ENCODE data around the gene PLXNA2. TPM values are rescaled to one million over a fixed set of nuclear protein-coding genes. Genes with fewer than 3 reads are reported as not detected.

PLXNA2 gene
- total and polyA plus RNA-seq, 2 of the 13 experiments (the other 11 are each of a cell fraction or from before 2014, with no cell fraction given) = 1.1 to 2.1 TPM

DNA sequence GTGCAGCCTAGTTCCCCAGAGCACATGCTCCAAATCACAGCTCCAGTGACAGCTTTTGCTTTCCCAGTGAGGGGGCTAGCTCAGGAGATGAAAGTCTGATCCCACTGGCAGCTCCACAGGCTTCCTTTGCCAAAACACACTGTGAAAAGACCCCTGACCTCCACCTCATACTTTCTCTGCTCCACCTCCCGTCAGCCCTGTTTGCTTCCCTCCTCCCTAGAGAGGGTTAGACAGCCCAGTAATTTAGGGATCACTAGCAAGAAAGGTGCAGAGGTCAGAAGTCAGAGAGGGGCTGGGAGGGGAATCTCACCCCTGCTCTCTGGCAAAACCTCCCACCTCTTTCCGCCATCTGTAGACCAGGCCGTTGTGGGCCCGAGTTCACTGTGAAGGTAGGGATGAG, 62.8 kb downstream of the PLXNA2 start (continued):
- 0 out of 2 replicates have a peak, but pooled peaks have one; percentile 7 for TF ChIP-seq TCF7 (IDR thresholded peaks at IDR 0.05; ENCODE audit: low read depth)
- 0 out of 2 replicates have a peak, but pooled peaks have one; percentile 20 for TF ChIP-seq HDAC2 (CRISPR knock-in tag; IDR thresholded peaks at IDR 0.05)
- peak; percentile 37; the same call in 1 of the 2 replicates for TF ChIP-seq NR2F6 (IDR thresholded peaks at IDR 0.05)
- TF ChIP-seq NR2F6 (CRISPR knock-in tag; IDR thresholded peaks at IDR 0.05) = peak; percentile 53
- no peak for TF ChIP-seq ONECUT2 (CRISPR knock-in tag; IDR thresholded peaks at IDR 0.05)
- TF ChIP-seq, protein P1, sequence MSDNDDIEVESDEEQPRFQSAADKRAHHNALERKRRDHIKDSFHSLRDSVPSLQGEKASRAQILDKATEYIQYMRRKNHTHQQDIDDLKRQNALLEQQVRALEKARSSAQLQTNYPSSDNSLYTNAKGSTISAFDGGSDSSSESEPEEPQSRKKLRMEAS (IDR thresholded peaks at IDR 0.05) = 0 out of 2 replicates have a peak, but pooled peaks have one; percentile 11

DNA sequence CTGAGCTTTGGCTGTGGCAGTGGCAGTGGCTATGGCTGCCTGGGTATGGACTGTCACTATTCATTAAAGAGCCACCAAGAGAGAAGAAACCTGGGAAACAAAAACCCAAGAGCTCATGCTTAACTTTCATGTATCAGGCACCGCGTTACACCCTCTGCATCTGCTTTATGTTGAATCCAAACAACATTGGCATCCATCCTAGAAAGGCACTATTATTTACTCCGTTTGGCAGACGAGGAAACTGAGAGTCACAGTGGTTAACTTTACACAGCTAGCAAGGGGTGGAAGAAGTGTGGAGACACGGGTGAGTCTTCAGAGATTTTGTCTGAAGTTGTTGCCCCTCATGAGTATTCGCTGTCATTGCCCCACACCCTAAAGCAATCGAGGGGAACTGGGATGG, 63.8 kb downstream of the PLXNA2 start:
- intact Hi-C loops (cut with micrococcal nuclease; ENCODE audit: unreplicated experiment) (no loop called here), in situ Hi-C loops (cut with HindIII; ENCODE audit: extremely low pct_ligation_motif_present, low pct_unique_long_range_greater_than_20kb) (no loop called here)
- CTCF ChIA-PET (ENCODE audit: low intra/inter-chr PET ratio, low total read pairs) = no interaction called here
- no peak for DNase-seq (ENCODE audit: low spot score)
- Histone ChIP-seq H3K4me2 (ENCODE audit: low read depth, low read length) (no peak overlapping the region), H3K27ac (ENCODE audit: extremely low read length, insufficient read depth, low read length) (no peak overlapping the region), H3K9ac (ENCODE audit: insufficient read depth, low read depth, low read length) (no peak overlapping the region), H3K4me3 (replicated peaks in 1 of 3; ENCODE audit: insufficient read depth in 1 of 3, low read depth in 2 of 3, low read length in 3 of 3) (no peak overlapping the region), H4K20me1 (ENCODE audit: insufficient read depth, low read length) (no peaks in the 10 kb centered on the region), H3K9me3 (ENCODE audit: low read length) (no peaks in the 10 kb centered on the region), H3K4me1 (ENCODE audit: insufficient read depth, low read length) (peaks cover 92% of the 10 kb centered on the region), H3K27me3 (ENCODE audit: control insufficient read depth in 1 of 2, insufficient read depth in 2 of 2, low read length in 2 of 2) (no peaks in the 10 kb centered on the region), H2AFZ (ENCODE audit: low read length) (no peak overlapping the region), H3K36me3 (replicated peaks in 1 of 2; ENCODE audit: control insufficient read depth in 1 of 2, insufficient read depth in 2 of 2, low read length in 2 of 2) (no peaks in the 10 kb centered on the region), H3K79me2 (ENCODE audit: insufficient read depth, low read length) (no peaks in the 10 kb centered on the region)
- no peak for FAIRE-seq
- POLR2A ChIA-PET = no interaction called here
- ATAC-seq = no peak
- BruUV-seq (replicated peaks) = no TSS peak
- 85% methylated on average over 7 of the region's 7 CpGs for WGBS (ENCODE audit: low lambda C conversion rate)
- TF ChIP-seq ZNF251 (CRISPR knock-in tag; IDR thresholded peaks at IDR 0.05) (no peak), ZNF709 (CRISPR knock-in tag; IDR thresholded peaks at IDR 0.05) (no peak), PITX1 (CRISPR knock-in tag; IDR thresholded peaks at IDR 0.05) (no peak), ZNF30 (CRISPR knock-in tag; IDR thresholded peaks at IDR 0.05) (no peak), KDM4B (CRISPR knock-in tag; IDR thresholded peaks at IDR 0.05) (no peak), MAZ (IDR thresholded peaks at IDR 0.05; ENCODE audit: borderline replicate concordance, low read depth, low read length) (no peak), MAZ (CRISPR knock-in tag; IDR thresholded peaks at IDR 0.05; ENCODE audit: low read depth) (no peak), TGIF2 (CRISPR knock-in tag; IDR thresholded peaks at IDR 0.05) (no peak), ZNF878 (CRISPR knock-in tag; IDR thresholded peaks at IDR 0.05) (no peak), BORCS8-MEF2B (CRISPR knock-in tag; IDR thresholded peaks at IDR 0.05) (no peak), CHD2 (IDR thresholded peaks at IDR 0.05; ENCODE audit: low read depth, low read length) (no peak), TAF15 (IDR thresholded peaks at IDR 0.05; ENCODE audit: low read depth, low read length, poor library complexity, severe bottlenecking) (no peak), MBD4 (IDR thresholded peaks at IDR 0.05; ENCODE audit: borderline replicate concordance, low read length) (no peak), MXD4 (CRISPR knock-in tag; IDR thresholded peaks at IDR 0.05) (no peak), JARID2 (CRISPR knock-in tag; IDR thresholded peaks at IDR 0.05; ENCODE audit: insufficient replicate concordance) (no peak), ZNF10 (CRISPR knock-in tag; IDR thresholded peaks at IDR 0.05; ENCODE audit: borderline replicate concordance, low read depth) (no peak)
- TF ChIP-seq, protein P2, sequence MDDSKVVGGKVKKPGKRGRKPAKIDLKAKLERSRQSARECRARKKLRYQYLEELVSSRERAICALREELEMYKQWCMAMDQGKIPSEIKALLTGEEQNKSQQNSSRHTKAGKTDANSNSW (CRISPR knock-in tag; IDR thresholded peaks at IDR 0.05; ENCODE audit: borderline replicate concordance) = no peak
- TF ChIP-seq, protein P3, sequence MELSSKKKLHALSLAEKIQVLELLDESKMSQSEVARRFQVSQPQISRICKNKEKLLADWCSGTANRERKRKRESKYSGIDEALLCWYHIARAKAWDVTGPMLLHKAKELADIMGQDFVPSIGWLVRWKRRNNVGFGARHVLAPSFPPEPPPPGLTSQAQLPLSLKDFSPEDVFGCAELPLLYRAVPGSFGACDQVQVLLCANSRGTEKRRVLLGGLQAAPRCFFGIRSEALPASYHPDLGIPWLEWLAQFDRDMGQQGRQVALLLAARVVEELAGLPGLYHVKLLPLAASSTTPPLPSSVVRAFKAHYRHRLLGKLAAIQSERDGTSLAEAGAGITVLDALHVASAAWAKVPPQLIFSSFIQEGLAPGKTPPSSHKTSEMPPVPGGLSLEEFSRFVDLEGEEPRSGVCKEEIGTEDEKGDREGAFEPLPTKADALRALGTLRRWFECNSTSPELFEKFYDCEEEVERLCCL (CRISPR knock-in tag; IDR thresholded peaks at IDR 0.05; ENCODE audit: borderline replicate concordance) = no peak
- TF ChIP-seq, protein P4, sequence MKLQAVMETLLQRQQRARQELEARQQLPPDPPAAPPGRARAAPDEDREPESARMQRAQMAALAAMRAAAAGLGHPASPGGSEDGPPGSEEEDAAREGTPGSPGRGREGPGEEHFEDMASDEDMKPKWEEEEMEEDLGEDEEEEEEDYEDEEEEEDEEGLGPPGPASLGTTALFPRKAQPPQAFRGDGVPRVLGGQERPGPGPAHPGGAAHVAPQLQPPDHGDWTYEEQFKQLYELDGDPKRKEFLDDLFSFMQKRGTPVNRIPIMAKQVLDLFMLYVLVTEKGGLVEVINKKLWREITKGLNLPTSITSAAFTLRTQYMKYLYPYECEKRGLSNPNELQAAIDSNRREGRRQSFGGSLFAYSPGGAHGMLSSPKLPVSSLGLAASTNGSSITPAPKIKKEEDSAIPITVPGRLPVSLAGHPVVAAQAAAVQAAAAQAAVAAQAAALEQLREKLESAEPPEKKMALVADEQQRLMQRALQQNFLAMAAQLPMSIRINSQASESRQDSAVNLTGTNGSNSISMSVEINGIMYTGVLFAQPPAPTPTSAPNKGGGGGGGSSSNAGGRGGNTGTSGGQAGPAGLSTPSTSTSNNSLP (IDR thresholded peaks at IDR 0.05; ENCODE audit: low read depth, low read length) = no peak

All from HepG2 (cell line).